Activated CD4-positive, CD25-positive, alpha-beta regulatory T cell treated with anti-CD3 and anti-CD28 coated beads, Interleukin-2, amount 50 U/mL, for 72 hours (primary cell): ENCODE results near the gene GPC6.
"Not testable (repeated sequence)": the region's sequence is repeated elsewhere in the genome, so short reads cannot be mapped to it uniquely, and the experiment has no call there.

Experiments used
- DNase-seq: peaks from one replicate; pipeline ENCODE4 v3.0.0; 2021

The GPC6 gene

DNA sequence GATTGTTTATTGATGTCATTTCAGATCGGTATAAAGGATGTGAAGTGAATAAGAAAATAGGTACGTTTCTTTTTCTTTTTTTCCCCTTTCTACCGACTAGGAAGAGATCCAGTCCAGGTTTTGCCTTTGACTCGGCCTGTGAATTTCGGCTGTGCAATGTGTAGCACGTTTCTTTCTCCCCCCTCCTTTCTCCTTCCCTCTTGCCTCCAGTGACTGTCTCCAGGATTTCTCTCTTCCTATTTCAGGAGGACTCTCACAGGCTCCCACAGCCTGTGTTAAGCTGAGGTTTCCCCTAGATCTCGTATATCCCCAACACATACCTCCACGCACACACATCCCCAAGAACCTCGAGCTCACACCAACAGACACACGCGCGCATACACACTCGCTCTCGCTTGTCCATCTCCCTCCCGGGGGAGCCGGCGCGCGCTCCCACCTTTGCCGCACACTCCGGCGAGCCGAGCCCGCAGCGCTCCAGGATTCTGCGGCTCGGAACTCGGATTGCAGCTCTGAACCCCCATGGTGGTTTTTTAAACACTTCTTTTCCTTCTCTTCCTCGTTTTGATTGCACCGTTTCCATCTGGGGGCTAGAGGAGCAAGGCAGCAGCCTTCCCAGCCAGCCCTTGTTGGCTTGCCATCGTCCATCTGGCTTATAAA lies at the start of gene GPC6:
GPC6 (plus strand) TSS at position 185 of the 657 bp plus-strand sequence.
- no peak for DNase-seq

DNA sequence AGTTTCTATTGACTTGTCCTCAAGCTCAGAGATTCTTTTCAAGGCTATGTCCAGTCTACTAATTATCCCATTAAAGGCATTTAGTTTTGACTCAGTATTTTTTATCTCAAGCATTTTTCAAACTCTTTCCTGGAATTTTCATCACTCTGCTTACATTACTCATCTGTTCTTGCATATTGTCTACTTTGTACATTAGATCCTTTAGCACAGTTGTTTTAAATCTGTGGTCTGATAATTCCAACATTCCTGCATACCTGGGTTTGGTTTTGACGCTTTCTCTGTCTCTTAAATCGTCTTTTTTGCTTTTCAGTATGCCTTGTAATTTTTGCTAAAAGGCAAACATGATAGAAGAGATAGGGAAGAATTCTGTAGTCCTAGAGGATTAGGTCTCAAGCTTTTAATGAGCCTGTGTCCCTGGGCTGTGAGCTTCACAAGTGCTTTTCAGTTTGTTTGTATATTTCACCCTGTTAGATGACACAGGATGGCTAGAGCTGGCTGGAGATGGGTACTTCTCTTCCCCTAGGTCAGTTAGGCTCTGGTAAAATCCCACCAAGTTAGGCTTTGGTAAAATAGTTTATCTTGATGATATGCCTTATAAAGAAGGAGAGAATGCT lies 46.1 kb upstream of the GPC6 start:
- DNase-seq: no peak

DNA sequence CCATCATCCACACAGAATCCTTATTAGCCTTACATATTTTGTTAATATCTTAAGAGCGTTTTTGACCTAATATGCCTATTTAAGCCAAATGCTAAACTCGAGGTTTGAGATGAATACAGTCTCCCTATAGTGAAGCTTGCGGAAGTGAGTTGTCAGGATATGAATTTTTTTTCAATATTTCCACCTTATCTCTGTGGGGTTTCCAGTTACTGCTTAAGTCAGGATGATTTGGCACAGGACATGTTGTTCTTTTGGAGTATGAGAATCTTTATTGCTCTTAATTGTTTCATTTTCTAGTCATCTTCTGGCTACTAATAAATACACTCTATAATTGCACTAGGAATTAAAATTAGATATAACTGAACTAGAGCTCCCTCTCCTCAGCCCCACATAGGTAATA lies 44.2 kb upstream of the GPC6 start:
- no peak for DNase-seq

DNA sequence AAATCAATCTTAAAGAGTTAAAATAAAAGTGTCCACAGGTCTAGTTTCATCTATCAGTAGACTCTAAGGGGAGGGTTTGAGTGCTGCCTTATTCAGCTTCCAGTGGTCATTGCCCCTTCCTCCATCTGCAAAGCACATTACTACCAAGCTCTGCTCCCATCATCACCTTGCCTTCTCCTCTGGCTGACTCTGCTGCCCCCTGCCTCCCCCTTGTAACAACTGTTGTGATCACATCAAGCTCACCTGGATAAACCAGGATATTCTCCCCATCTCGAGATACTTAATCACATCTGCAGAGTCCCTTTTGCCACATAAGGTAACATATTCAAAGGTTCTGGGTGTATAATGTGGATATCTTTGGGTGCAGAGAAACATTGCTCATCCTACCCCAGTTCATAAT lies 43.3 kb upstream of the GPC6 start:
- DNase-seq: no peak

DNA sequence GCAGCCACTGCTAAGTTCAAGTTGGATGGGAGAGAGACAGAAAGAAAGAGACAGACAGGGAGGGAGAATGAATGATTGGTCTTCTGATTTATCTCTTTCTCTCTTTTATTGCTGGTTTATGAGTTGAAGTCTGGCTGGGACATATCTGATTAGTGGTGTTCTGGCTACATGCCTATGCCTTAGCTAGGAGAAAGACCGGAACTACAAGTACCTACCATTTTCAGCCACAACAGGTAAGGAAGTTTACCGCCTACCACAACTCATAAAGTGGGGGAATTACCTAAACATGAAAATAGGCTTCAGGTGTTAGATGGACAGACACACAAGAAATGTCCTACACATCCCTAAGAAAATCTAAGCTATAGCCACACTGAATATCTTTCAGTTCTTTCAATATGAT lies 36.6 kb upstream of the GPC6 start:
- DNase-seq: no peak

DNA sequence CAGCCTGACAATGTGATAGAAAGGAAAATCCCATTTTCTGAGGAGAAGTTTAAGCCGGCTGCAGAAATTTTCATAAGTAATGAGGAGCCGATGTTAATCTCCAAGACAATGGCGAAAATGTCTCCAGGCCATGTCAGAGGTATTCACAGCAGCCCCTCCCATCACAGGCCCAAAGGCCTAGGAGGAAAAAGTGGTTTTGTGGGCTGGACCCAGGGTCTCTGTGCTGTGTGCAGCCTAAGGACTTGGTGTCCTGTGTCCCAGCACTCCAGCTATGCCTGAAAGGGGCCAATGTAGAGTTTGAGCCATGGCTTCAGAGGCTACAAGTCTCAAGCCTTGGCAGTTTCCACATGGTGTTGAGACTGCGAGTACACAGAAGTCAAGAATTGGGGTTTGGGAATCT lies 32.9 kb upstream of the GPC6 start:
- no peak for DNase-seq

DNA sequence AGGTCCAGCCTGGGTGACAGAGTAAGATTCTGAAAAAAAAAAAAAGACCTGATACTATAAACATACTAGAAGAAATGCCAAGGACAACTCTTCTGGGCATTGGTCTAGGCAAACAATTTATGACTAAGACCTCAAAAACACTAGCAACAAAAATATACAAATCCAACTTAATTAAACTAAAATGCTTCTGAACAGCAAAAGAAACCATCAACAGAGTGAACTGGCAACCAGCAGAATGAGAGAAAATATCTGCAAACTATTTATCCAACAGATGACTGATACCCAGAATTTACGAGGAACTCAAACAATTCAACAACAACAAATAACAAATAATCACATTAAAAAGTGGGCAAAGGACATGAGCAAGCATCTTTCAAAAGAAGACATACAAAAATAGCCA lies 26.8 kb upstream of the GPC6 start:
- DNase-seq: no peak

DNA sequence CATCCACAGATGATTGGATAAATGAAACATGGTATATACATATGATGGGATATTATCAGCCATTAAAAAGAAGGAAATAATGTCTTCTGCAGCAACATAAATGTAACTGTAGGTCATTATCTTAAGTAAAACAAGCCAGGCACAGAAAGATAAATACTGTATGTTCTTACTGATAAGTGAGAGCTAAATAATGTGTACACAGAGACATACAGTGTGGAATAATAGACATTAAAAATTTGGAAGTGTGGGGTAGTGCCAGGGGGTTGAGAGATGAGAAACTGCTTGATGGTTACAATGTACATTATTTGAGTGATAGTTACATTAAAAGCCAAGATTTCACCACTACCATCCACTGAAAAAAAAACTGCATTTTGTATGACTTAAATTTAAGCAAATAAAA lies 26.0 kb upstream of the GPC6 start:
- DNase-seq: no peak

DNA sequence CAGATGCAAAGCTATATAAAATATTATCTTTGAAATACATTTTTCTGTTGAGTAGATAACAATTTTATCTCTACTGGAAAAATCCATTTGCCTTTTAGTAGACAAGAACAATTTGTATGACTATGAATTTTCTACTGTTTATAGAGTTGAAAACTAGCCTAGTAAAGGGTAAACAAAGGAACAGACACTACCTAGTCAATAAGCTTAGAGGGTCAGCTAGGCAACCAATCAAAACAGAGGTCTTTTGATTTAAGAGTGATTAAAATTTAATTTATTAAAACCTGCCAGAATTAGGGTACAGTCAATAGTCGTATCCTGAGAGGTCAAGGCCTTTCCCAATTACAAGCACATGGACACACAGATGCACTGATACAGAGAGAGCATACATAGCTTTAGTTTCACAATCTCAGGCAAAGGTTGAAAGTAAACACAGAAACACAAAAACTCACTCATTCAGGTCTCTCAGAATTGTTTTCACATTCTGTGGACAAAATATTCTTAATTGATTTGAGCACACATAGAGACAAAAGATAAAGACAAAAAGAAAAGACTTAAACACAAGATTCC lies 24.5 kb upstream of the GPC6 start:
- no peak for DNase-seq

DNA sequence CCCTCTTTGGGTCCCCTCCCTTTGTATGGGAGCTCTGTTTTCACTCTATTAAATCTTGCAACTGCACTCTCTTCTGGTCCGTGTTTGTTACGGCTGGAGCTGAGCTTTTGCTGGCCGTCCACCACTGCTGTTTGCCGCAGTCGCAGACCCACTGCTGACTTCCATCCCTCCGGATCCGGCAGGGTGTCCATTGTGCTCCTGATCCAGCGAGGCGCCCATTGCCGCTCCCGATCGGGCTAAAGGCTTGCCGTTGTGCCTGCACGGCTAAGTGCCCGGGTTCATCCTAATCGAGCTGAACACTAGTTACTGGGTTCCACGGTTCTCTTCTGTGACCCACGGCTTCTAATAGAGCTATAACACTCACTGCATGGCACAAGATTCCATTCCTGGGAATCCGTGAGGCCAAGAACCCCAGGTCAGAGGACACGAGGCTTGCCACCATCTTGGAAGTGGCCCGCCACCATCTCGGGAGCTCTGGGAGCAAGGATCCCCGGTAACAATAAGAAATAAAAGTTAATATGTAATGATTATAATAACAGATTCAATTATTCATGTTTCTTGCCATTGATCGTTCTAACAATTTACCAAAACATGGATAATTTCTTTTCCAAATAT lies 19.7 kb upstream of the GPC6 start:
- not testable (repeated sequence) for DNase-seq

DNA sequence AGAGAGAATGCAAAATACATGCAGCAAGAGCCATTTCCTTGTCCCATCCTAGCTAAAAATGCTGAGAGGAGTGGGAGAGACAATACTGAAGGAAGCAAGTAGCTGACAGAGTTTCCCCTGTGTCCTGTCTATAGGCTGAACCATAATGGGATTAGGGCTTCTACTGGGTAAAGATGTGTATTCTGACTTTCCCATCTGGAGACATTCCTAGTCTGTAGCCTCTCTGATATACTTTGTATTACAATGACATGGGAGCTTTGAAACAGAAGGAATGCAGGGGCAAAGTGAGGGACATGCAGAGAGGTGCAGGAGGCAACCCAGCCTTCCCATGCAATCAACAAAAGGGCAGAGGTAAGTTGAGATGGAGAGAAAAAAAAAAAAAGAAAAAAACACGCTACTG lies 10.5 kb upstream of the GPC6 start:
- DNase-seq: no peak

DNA sequence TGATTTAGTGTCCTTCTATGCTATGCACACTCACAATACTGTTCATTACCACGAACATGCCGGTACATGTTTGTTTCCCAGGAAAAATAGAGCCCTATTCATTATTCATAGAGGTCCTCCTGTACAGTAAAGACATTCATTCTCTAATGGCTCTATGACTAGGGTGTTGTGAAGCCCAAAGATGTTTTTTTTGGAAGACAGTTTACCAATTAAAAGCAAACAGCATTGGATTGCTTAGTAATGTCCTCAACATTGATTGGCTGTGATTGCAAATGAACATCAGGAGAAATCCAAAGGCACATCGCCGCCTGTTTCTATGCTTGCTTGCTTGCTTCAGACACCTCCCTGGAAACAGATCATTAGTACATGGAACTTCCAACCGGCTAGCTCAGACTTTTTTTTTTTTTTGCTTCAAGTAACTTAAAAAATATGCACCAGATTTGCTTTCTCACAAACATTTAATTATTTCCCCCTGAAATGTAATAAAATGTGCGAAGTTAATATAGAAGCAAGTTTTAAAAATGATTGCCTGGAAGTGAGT lies 8.8 kb upstream of the GPC6 start:
- no peak for DNase-seq

DNA sequence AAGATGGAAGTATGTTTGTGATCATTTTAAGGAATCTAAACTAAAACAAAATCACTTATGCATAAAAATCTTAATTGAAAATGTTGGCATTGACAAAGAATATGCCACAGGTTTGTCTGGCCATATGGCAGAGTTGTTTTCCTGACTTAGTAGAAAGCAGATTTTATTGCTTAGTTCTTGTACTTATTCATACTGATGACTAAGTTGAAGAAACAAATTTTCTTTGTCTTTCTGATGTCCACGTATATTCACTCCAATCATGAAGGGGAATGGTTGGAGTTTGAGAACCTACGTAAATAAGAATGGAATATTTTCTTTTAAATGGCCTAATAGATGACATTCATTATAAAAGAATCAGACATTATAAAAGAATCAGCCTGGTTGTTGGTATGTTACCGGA lies 8.0 kb upstream of the GPC6 start:
- no peak for DNase-seq

DNA sequence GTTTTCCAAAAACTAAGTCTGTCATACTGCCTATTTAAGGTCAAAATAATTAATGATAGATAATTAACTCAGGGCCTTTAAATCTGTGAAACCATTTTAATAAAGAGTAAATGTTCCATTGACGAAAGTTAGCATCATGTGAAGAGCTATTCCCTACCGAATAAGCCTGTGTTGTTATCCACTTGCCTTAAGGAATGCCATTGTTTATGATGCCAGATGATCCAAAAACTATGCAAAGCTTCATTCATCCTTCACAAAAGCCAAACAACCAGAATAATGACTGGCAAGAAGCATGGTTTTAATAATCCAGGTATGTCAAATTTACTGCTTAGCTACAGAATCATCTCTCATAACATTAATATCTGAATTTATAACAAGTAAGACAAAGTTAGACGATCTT lies 6.5 kb upstream of the GPC6 start:
- no peak for DNase-seq

DNA sequence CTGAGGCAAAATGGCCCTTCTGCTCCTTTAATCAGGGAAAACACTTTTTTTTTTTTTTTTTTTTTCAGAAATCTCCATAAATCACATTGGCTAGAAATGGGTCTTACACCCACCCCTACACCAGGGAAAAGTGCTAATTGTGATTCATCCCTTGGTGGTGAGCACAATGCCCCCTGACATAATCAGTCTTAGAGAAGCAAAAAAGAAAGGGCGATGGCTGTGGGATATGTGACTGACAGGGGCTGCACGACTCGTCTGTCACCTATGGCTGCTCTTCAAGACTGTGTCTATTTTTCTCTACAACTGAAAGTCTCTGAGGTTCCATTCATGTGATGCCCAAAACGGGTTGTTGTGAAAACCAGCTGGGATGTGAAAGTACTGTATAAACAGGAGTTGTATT lies 3.6 kb upstream of the GPC6 start:
- no peak for DNase-seq

DNA sequence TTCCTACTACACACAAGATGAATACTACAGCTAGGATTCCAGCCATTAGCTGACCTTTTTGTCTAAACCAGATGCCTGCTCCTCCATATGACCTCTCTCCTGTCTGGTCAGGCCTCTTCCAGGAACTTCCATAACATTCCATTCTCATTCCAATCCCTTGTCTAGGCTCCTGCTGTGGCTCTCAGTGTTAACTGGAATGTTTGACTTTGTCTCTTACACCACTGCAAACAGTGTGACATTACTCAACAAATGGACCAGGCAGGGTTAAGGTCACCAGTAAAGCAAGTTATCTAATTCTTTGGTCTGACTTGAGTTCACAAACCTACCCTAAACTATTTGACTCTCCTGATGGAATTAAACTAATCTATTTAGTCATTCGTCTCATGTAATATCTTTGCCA lies 2.1 kb upstream of the GPC6 start:
- DNase-seq: no peak

DNA sequence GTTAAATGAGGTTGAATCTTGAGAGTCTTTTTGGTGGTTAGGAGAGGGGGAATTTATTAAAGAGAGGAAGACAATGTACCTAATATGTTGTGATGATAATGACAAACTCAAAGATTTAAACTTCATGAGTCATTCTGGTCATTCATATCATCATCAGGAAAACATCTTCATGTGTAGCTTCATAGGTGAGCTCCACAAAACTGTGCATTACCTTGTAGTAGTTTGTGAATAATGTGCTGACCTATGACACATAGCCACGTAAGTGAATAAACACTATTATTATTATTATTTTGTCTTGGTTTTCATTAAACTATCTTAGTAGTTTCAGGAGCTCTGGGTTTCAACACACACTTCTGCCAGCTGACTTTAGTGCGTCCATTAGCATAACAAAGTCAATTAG lies 997 bp upstream of the GPC6 start:
- DNase-seq: no peak

DNA sequence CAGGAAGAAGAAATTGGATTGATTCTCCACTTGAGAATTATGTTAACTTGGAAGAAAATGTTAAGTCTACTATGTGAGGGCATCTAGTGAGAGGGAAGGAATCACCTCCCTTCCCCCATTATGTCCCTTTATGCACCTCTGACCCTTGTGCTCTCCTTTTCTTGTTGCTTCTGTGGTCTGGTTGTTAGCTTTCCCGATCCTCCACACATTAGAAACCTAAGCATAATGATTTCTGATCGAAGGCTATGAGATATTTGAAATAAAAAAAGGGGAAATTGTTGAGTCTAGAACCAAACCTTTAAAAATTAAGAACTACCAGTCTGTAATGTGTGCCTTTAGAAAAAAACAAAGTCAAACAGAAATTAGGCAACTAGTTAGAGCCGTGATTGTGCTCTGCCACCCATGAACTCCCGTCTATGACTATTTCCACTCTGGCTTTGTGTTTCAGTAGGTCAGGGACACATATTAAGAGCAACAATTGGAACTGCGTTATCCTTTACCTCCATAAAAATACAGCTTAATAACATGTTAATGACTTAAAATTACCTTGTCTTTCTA lies 463 bp upstream of the GPC6 start:
- DNase-seq: no peak

DNA sequence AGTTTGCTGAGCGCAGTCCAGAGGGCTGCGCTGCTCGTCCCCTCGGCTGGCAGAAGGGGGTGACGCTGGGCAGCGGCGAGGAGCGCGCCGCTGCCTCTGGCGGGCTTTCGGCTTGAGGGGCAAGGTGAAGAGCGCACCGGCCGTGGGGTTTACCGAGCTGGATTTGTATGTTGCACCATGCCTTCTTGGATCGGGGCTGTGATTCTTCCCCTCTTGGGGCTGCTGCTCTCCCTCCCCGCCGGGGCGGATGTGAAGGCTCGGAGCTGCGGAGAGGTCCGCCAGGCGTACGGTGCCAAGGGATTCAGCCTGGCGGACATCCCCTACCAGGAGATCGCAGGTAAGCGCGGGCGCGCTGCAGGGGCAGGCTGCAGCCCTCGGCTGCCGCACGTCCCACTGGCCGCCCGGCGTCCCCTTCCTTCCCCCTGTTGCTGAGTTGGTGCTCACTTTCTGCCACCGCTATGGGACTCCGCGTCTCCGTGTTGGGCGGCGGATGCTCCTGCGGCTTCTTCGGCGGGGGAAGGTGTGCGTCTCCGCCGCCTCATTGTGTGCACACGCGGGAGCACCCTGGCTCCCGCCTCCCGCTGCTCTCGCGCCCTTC lies 772 bp downstream of the GPC6 start:
- no peak for DNase-seq

DNA sequence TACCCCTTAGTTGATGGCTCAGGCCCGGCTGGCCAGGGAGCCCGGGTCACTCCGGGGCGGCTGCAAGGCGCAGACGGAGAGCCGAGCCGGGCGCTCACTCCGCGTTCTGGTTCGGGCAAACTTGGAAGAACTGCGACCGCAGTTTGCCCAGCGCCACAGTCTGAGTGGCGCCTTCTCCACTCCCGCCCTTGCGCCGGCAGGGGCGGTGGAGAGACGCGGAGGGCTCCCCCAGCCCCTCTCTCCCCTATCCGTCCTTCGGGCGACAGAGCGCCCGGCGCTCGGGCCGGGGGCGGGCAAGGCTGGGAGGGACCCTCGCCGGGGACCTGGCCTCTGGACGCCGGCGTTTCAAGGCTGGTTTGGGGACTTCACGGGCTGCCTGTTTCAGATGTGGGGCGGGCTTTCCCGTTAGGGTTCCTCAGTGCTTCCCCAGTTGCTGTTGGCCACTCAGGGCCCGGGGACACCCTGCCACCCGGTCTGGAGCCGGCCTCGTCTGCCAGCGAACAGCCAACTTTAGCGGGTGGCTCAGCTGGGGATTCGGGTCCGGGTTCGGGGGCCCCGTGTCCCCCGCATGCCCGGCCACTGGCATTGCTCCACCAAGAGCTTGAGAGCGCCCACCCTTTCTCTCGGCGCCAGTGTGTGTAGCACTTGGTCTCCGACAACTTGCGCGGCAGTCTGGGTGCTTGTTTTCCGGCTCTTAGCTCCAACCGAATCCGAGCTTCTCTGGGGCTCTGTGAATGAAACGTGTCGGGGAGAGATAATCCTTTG lies 1.5 kb downstream of the GPC6 start:
- no peak for DNase-seq

DNA sequence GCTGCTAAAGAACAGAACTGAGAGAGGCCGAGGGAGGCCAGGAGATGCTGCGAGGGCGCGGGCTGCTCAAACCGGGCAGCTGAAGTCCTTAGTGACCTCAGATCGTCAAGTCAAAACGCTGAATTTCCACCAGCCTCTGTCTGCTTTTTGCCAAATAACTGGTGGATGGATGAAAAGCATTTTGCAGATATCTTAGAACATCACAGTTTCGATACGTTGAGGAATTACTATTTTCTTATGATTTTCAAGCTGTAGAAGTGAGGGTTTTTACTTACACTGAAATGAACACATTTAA lies 2.0 kb downstream of the GPC6 start:
- DNase-seq: no peak

DNA sequence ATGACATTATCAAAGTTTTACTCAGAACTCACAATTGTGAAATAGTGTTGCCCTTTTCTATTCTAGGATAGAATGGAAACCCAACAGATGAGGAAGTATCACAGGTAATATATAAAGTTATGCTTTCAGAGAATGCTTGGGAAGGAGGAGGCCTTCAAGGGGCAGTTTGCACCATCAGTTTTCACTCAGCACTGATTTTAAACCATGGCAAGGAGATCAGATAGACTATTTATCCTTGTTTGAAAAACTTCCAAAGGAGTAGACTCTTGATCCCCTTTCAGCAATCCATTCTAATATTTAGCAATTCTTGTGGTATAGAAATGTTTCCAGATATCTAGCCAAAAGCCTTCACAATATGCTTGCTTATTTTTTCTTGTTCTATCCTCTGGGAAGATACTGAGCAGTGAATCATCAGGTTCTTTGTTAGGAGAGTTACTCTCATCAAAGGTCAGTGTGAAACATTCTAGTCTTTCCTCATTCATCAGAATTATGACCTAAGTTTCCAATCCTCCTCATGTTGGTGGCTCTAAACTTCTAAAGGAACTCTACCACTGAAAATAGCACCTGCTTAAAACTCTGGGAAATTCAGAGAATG lies 3.8 kb downstream of the GPC6 start:
- DNase-seq: no peak
